DOHH2 (cell line): ENCODE data around the gene GRIN1.

Source experiments
- H3F3A ChIP-seq: fragments of 200-600 bp; sonication (generic), shearing (Covaris generic); 2 replicates; pipeline ENCODE4 v1.6.0; 2016; ENCODE audit warnings: antibody characterized with exemption, mild to moderate bottlenecking; ENCODE audit not compliant: control insufficient read depth, insufficient read depth
- H3K27ac ChIP-seq: fragments of 200-600 bp; sonication (generic); 2 replicates; pipeline ENCODE4 v1.5.1; 2014; ENCODE audit warnings: low read depth, mild to moderate bottlenecking, low read length, moderate library complexity
- H3K27me3 ChIP-seq: fragments of 200-600 bp; sonication (generic); 2 replicates; pipeline ENCODE4 v1.6.1; 2014; ENCODE audit warnings: mild to moderate bottlenecking, low read length, mixed read lengths; ENCODE audit not compliant: control insufficient read depth
- H3K36me3 ChIP-seq: fragments of 200-600 bp; sonication (generic); 2 replicates; pipeline ENCODE4 v1.6.1; 2014; ENCODE audit warnings: mild to moderate bottlenecking, low read length, moderate library complexity, mixed read lengths; ENCODE audit not compliant: control insufficient read depth
- H3K4me1 ChIP-seq: fragments of 200-600 bp; sonication (generic); 2 replicates; pipeline ENCODE4 v1.6.1; 2014; ENCODE audit warnings: mild to moderate bottlenecking, low read length, mixed read lengths; ENCODE audit not compliant: control insufficient read depth
- H3K4me2 ChIP-seq: fragments of 200-600 bp; sonication (generic); 2 replicates; pipeline ENCODE4 v1.6.0; 2014; ENCODE audit warnings: mild to moderate bottlenecking, low read length, moderate library complexity
- H3K4me3 ChIP-seq: fragments of 200-600 bp; sonication (generic); 2 replicates; pipeline ENCODE4 v1.5.1; 2014; ENCODE audit warnings: mild to moderate bottlenecking, low read length, mixed read lengths
- H3K79me2 ChIP-seq: fragments of 200-600 bp; sonication (generic); 2 replicates; pipeline ENCODE4 v1.6.1; 2014; ENCODE audit warnings: mild to moderate bottlenecking, low read length, mixed read lengths; ENCODE audit not compliant: control insufficient read depth
- H3K9me2 ChIP-seq: fragments of 200-600 bp; sonication (generic); replicated peaks from 2 replicates; pipeline ENCODE4 v1.6.1; 2014; ENCODE audit warnings: mild to moderate bottlenecking, low read length, mixed read lengths; ENCODE audit not compliant: control insufficient read depth
- H3K9me3 ChIP-seq: fragments of 200-600 bp; sonication (generic); 2 replicates; pipeline ENCODE4 v1.6.1; 2014; ENCODE audit warnings: antibody characterized with exemption, low read length, mixed read lengths; ENCODE audit not compliant: control insufficient read depth, insufficient read depth
- H4K20me1 ChIP-seq: fragments of 200-600 bp; sonication (generic); 2 replicates; pipeline ENCODE4 v1.6.0; 2014; ENCODE audit warnings: low read depth, mild to moderate bottlenecking, antibody characterized with exemption, low read length, moderate library complexity; ENCODE audit not compliant: control insufficient read depth, insufficient read depth
- EZH2phosphoT487 ChIP-seq: fragments of 200-600 bp; sonication (generic); IDR thresholded peaks from 2 replicates; pipeline ENCODE4 v1.6.1; 2017; ENCODE audit warnings: borderline replicate concordance, mild to moderate bottlenecking, antibody characterized with exemption, low read length, moderate library complexity, mixed read lengths
- TF ChIP-seq, protein P1 (sequence below): fragments of 200-600 bp; sonication (generic); IDR thresholded peaks from one replicate; pipeline ENCODE4 v1.5.1; 2014; ENCODE audit warnings: antibody characterized with exemption, mild to moderate bottlenecking, low read depth, low read length; ENCODE audit not compliant: poor library complexity, severe bottlenecking

GRIN1 gene

DNA sequence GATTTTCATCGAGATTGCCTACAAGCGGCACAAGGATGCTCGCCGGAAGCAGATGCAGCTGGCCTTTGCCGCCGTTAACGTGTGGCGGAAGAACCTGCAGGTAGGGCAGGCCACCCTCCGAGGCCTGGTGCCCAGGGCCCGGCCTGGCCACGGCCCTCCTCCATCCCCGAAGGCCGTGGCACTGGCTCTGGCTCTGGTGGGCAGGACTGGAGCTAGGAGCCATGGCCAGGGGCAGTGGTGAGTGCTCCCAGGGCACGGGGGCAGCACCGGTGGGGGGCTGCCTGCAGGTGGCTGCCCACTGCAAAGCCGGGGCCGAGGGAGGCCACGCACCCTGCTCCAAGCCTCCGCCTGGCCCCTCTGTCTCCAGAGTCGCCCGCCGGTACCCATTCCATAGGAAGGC, 24.9 kb downstream of the GRIN1 start:
- no peaks in the 10 kb centered on the region for H4K20me1 ChIP-seq

GRCh38 chr9:137164370-137165249, 25.7 kb downstream of the GRIN1 start:
- no peaks in the 10 kb centered on the region for H3F3A ChIP-seq
- no peak overlapping the region for H3K4me3 ChIP-seq
- no peaks in the 10 kb centered on the region for H3K9me2 ChIP-seq
- H3K4me1 ChIP-seq = peaks cover 17% of the 10 kb centered on the region
- H4K20me1 ChIP-seq = no peaks in the 10 kb centered on the region
- no peak overlapping the region for H3K27ac ChIP-seq
- H3K79me2 ChIP-seq = no peaks in the 10 kb centered on the region
- H3K4me2 ChIP-seq = no peak overlapping the region
- H3K9me3 ChIP-seq = no peaks in the 10 kb centered on the region
- H3K27me3 ChIP-seq = peaks cover 35% of the 10 kb centered on the region
- TF ChIP-seq, protein P1, sequence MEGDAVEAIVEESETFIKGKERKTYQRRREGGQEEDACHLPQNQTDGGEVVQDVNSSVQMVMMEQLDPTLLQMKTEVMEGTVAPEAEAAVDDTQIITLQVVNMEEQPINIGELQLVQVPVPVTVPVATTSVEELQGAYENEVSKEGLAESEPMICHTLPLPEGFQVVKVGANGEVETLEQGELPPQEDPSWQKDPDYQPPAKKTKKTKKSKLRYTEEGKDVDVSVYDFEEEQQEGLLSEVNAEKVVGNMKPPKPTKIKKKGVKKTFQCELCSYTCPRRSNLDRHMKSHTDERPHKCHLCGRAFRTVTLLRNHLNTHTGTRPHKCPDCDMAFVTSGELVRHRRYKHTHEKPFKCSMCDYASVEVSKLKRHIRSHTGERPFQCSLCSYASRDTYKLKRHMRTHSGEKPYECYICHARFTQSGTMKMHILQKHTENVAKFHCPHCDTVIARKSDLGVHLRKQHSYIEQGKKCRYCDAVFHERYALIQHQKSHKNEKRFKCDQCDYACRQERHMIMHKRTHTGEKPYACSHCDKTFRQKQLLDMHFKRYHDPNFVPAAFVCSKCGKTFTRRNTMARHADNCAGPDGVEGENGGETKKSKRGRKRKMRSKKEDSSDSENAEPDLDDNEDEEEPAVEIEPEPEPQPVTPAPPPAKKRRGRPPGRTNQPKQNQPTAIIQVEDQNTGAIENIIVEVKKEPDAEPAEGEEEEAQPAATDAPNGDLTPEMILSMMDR = no peak
- no peak for TF ChIP-seq EZH2phosphoT487
- no peaks in the 10 kb centered on the region for H3K36me3 ChIP-seq

More for the DNA sequence above, 24.9 kb downstream of the GRIN1 start:
- Histone ChIP-seq H3K27ac (no peak overlapping the region), H3K4me2 (no peak overlapping the region), H3K79me2 (no peaks in the 10 kb centered on the region), H3K9me2 (no peaks in the 10 kb centered on the region), H3K36me3 (no peaks in the 10 kb centered on the region), H3F3A (no peaks in the 10 kb centered on the region), H3K4me3 (no peak overlapping the region), H3K27me3 (peaks cover 33% of the 10 kb centered on the region), H3K4me1 (peaks cover 17% of the 10 kb centered on the region), H3K9me3 (no peaks in the 10 kb centered on the region)
- TF ChIP-seq, protein P1 = no peak
- TF ChIP-seq EZH2phosphoT487 = no peak

- TF ChIP-seq, protein P1 = no peak
- no peak for TF ChIP-seq EZH2phosphoT487
- Histone ChIP-seq H3K27ac (no peak overlapping the region), H3K9me2 (no peaks in the 10 kb centered on the region), H3K36me3 (no peaks in the 10 kb centered on the region), H3K9me3 (no peaks in the 10 kb centered on the region), H3K4me3 (no peak overlapping the region), H3K4me1 (peaks cover 11% of the 10 kb centered on the region), H3K79me2 (no peaks in the 10 kb centered on the region), H4K20me1 (no peaks in the 10 kb centered on the region), H3F3A (no peaks in the 10 kb centered on the region), H3K4me2 (no peak overlapping the region), H3K27me3 (peaks cover 42% of the 10 kb centered on the region)
Measured at GRCh38 chr9:137165250-137165836, 26.4 kb downstream of the GRIN1 start.
